GM12865 (cell line): ENCODE data around the gene C4BPB.

Experiments
- DNase-seq: peaks from one replicate; pipeline ENCODE4 v3.0.0; 2010; ENCODE audit warnings: low read depth
- H3K4me3 ChIP-seq: 2 replicates; pipeline ENCODE4 v1.5.1; 2011; ENCODE audit warnings: mild to moderate bottlenecking, low read depth, low read length, control low read depth
- CTCF ChIP-seq: IDR thresholded peaks from 2 replicates; pipeline ENCODE4 v1.5.1; 2011; ENCODE audit warnings: low read length, control low read depth, low read depth, inconsistent platforms; ENCODE audit not compliant: insufficient read depth; ENCODE audit errors: missing control alignments

The C4BPB gene

GRCh38 chr1:207084232-207084631 lies 4.4 kb upstream of the C4BPB start:
- no peak for TF ChIP-seq CTCF
- no peak for DNase-seq
- H3K4me3 ChIP-seq, result no peak overlapping the region

- DNase-seq, result peak; percentile 81
- peak; percentile 62 for TF ChIP-seq CTCF
- no peak overlapping the region for H3K4me3 ChIP-seq
Observed at GRCh38 chr1:207084701-207085180, 3.9 kb upstream of the C4BPB start.

DNA sequence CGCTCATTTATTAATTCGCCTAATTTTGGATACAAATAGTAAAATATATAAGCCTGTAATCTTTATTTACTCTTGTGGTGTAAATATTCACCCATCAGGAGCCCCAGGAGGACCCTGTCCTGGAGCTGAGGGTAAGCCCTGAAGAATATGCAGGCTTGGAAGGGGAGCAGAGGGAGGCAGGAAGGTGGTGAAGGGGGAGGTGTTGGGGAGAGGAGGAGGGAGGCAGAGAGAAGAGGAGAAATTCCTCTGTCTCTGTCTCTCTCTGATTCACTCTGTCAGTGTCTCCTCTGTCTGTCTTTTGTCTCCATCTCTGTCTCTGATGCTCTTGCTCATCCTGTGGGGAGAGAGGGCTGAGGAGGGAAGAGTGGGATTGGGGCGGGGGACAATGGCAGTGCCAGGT lies 2.8 kb upstream of the C4BPB start:
- H3K4me3 ChIP-seq, result no peak overlapping the region
- TF ChIP-seq CTCF, result no peak
- DNase-seq, result no peak

GRCh38 chr1:207088161-207088560 lies 499 bp upstream of the C4BPB start:
- no peak for TF ChIP-seq CTCF
- no peak overlapping the region for H3K4me3 ChIP-seq
- no peak for DNase-seq

DNA sequence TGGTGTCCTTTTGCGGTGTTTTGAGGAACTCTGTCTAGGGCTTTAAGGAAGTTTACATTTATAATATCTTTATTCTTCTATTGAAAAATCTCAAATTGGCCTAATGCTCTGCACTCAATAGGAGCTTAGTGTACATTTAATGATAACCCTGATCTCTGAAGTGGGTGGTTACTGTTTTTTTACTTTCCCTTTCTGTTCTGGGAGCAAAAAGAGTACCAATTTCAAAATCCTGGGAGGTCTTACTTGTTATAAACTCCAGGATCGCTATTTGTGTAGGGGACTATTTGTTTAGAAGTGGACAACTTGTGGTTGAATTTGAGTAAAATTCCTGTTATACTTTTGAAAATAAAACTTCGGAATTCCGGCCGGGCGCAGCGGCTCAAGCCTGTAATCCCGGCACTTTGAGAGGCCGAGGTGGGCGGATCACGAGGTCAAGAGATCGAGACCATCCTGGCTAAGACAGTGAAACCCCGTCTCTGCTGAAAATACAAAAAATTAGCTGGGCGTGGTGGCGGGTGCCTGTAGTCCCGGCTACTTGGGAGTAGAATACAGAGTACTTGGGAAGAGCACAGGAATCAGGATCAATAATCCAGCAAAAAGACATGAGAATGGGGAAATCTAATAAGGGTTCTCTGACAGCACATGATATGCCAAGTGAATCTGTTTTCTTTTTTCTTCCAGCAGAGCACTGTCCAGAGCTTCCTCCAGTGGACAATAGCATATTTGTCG lies 1.1 kb downstream of the C4BPB start:
- no peak for DNase-seq
- TF ChIP-seq CTCF, result no peak
- no peak overlapping the region for H3K4me3 ChIP-seq

- H3K4me3 ChIP-seq, result no peak overlapping the region
- no peak for TF ChIP-seq CTCF
- DNase-seq, result no peak
Observed at GRCh38 chr1:207091200-207091908, 2.7 kb downstream of the C4BPB start.

DNA sequence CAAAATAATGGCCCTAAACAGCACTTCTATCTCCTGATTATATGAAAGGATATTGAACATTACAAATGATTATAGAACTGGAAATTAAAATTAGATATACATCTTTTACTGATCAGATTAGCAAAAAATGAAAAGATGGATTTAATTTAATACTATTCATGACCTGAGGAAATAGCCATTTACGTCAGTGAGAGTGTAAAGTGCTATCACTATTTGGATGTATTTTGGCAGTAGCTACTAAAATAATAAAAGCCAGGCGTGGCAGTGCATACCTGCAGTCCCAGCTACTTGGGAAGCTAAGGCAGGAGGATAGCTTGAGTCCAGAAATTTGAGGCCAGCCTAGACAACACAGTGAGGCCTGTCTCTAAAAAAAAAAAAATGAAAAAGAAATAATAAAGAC lies 5.3 kb downstream of the C4BPB start:
- no peak for TF ChIP-seq CTCF
- no peak overlapping the region for H3K4me3 ChIP-seq
- no peak for DNase-seq
